Tibial artery (tissue), 4 donors: ENCODE data around the gene DRP2.
"Not testable (repeated sequence)": the region's sequence is repeated elsewhere in the genome, so short reads cannot be mapped to it uniquely, and the experiment has no call there.

Experiments used
- DNase-seq, 2 donors: peaks; one replicate each; pipeline ENCODE4 v3.0.0-alpha.2; 2019
- H3K27ac ChIP-seq, 2 donors: fragments of 200-600 bp; sonication (generic) in 1 of 2; 1 replicate in 1 of 2; 2 replicates in 1 of 2; pipeline ENCODE4 v1.5.1; 2018 to 2019; ENCODE audit warnings: mild to moderate bottlenecking in 1 of 2
- H3K27me3 ChIP-seq, 2 donors: fragments of 200-600 bp; sonication (generic) in 1 of 2; one replicate each; pipeline versions ENCODE4 v1.5.1 to v1.6.0; 2016 to 2019
- H3K36me3 ChIP-seq, 3 donors: fragments of 200-600 bp; sonication (generic) in 2 of 3; one replicate each; pipeline ENCODE4 v1.5.1; 2016 to 2019; ENCODE audit warnings: mild to moderate bottlenecking in 2 of 3
- H3K4me1 ChIP-seq, 4 donors: fragments of 200-600 bp; sonication (generic) in 2 of 4; 1 replicate in 3 of 4; 2 replicates in 1 of 4; pipeline ENCODE4 v1.5.1; 2016 to 2019
- H3K4me3 ChIP-seq, 2 donors: fragments of 200-600 bp; sonication (generic) in 1 of 2; 1 replicate in 1 of 2; 2 replicates in 1 of 2; pipeline ENCODE4 v1.5.1; 2018 to 2019; ENCODE audit warnings: mild to moderate bottlenecking in 2 of 2
- H3K9me3 ChIP-seq, 3 donors: fragments of 200-600 bp; sonication (generic) in 1 of 3; one replicate each; pipeline ENCODE4 v1.5.1; 2016 to 2019
- CTCF ChIP-seq, 2 experiments: fragments of 200-600 bp in 1 of 2; fragments of 450-650 bp in 1 of 2; IDR thresholded peaks; one replicate each; pipeline ENCODE4 v1.5.1; 2017 to 2019; ENCODE audit warnings: antibody characterized with exemption in 2 of 2, mild to moderate bottlenecking in 1 of 2, moderate library complexity in 1 of 2
- intact Hi-C: fragments of 100-400 bp; cut with DNase I; formaldehyde crosslinking; loops from one replicate; pipeline ENCODE4 v1.15.0; 2023; ENCODE audit warnings: low total_unique reads

DRP2 gene

DNA sequence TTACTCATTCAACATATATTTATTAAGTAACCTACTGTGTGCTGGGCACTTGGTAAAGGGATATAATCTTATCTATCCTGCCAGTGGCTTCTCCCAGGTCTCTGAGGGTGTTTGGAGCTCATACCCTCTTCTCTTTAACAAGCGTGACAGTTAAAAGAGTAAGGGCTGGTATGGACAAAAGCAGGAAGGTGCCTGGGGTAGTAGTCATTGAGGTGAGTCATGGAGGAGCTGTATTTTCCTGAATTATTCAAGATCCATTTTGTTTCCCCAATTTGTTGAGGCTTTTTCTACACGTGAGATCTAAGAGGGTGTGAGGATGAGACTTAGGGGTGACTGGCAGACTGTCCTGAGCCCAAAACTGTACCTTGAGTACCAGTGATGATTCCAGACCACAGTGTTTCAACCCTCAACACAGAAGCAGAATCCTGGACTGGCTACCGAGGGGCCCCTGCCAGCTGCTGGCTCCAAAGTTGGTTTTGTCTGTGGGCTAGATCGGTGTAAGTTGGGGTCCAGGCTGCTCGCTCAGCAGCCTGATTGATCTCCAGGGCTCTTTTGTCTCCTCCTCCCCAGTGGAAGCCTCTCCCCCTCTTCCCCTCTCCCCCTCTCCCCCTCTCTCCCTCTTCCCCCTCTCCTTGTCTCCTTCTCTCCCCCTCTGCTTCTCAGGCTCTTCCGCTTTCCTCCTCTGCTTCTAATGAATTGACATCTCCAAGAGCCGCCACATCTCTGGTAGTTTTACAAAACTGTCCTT is at the start of gene DRP2:
TSS of gene DRP2 (plus strand) at position 671 of the 748 bp plus-strand sequence. CDS start 11,862 bp downstream, outside the sequence.
- no peaks in the 10 kb centered on the region for H3K9me3 ChIP-seq
- intact Hi-C loops, result no loop called here
- no peaks in the 10 kb centered on the region for H3K4me1 ChIP-seq
- TF ChIP-seq CTCF (IDR thresholded peaks at IDR 0.05), result no peak
- no peak within 1 kb of the TSS for H3K27ac ChIP-seq
- H3K4me3 ChIP-seq, result no peak within 1 kb of the TSS
- no peaks in the 10 kb centered on the region for H3K36me3 ChIP-seq
- no peaks in the 10 kb centered on the region for H3K27me3 ChIP-seq
- DNase-seq, result no peak

DNA sequence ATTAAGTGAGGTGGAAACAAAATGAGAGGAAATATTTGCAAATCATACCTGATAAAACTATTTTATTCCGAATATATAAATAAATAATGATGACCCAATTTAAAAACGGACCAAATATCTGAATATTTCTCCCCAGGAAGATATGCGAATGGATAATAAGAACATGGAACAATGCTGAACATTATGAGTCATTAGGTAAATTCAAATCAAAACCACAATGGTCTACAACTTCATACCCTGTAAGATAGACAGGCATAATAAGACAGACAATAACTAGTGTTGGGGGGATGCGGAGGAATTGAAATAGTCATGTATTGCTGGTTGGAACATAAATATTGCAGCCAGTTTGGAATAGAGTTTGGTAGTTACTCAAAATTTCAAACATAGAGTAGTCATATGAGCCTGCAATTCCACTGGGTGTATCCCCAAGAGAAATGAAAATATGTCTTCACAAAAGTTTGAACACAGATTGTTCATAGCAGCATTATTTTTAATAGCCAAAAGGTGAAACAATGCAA is 47.6 kb upstream of the DRP2 start:
- no peaks in the 10 kb centered on the region for H3K4me1 ChIP-seq
- no peak overlapping the region for H3K27ac ChIP-seq
- H3K9me3 ChIP-seq, result no peaks in the 10 kb centered on the region
- H3K4me3 ChIP-seq, result no peak overlapping the region
- H3K27me3 ChIP-seq, result no peaks in the 10 kb centered on the region
- intact Hi-C loops, result no loop called here
- no peak for TF ChIP-seq CTCF (IDR thresholded peaks at IDR 0.05)
- no peak for DNase-seq
- no peaks in the 10 kb centered on the region for H3K36me3 ChIP-seq

- H3K27ac ChIP-seq, result no peak overlapping the region
- H3K9me3 ChIP-seq, result no peaks in the 10 kb centered on the region
- no peak for TF ChIP-seq CTCF (IDR thresholded peaks at IDR 0.05)
- no peaks in the 10 kb centered on the region for H3K36me3 ChIP-seq
- H3K4me3 ChIP-seq, result no peak overlapping the region
- no peaks in the 10 kb centered on the region for H3K4me1 ChIP-seq
- DNase-seq, result no peak
- intact Hi-C loops, result no loop called here
- no peaks in the 10 kb centered on the region for H3K27me3 ChIP-seq
Observed at GRCh38 chrX:101176439-101176838, 43.1 kb upstream of the DRP2 start.

DNA sequence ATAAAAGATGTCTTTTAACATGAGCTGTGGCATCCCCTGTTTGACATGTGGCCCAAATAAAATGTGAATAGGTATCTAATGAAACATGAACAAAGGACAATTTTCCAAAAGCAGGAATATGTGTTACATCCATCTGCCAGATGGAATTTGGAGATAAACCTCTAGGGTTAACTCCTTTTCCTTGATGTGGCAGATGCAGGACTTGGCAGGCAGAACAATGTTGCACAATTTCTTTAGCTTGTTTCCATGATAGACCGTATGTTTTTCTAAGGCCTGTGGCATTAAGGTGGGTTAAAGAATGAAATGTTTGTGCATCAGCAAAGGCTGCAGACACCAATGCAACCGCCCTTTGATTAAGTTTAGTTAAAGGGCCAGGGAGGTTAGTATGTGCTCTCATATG is 34.7 kb upstream of the DRP2 start:
- H3K4me1 ChIP-seq, H3K27me3 ChIP-seq, H3K4me3 ChIP-seq, H3K27ac ChIP-seq, intact Hi-C loops, H3K9me3 ChIP-seq, DNase-seq, H3K36me3 ChIP-seq: not testable (repeated sequence)

DNA sequence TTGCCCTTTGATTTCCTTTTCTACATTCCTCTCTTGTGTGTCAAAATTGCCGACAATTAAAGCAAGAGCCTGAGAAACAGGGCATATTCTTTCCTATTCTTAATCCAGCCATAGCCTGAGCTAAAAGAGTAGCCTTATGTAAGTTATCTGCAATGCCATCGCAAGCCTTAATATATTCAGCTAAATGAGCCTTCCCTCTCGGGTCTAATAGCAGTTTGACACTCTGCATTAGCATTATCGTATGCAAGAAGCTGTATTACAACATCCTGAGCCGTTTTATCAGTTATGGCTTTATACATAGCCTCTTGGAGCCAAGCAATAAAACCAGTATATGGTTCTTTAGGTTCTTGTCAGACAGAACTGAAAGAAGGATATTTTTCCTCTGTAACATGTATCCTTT is 31.6 kb upstream of the DRP2 start:
- H3K4me3 ChIP-seq, DNase-seq, H3K9me3 ChIP-seq, intact Hi-C loops, H3K27ac ChIP-seq, H3K36me3 ChIP-seq, H3K4me1 ChIP-seq, H3K27me3 ChIP-seq: not testable (repeated sequence)

GRCh38 chrX:101190736-101191135 is 28.9 kb upstream of the DRP2 start:
- intact Hi-C loops, result no loop called here
- Histone ChIP-seq H3K4me3 (peak overlapping the region; percentile 47 to 54), H3K27ac (peak overlapping the region; percentile 73 to 75), H3K36me3 (no peaks in the 10 kb centered on the region), H3K4me1 (peaks cover 0 to 5% (median 0%) of the 10 kb centered on the region in 4 donors), H3K27me3 (no peaks in the 10 kb centered on the region), H3K9me3 (no peaks in the 10 kb centered on the region)
- DNase-seq, result no peak
- no peak for TF ChIP-seq CTCF (IDR thresholded peaks at IDR 0.05)
